ENCODE results near the gene GDI2. TPM values are rescaled to one million over a fixed set of nuclear protein-coding genes. Genes with fewer than 3 reads are reported as not detected.
"Not testable (repeated sequence)": the region's sequence is repeated elsewhere in the genome, so short reads cannot be mapped to it uniquely, and the experiment has no call there.

The GDI2 gene
- total and polyA plus RNA-seq, 7 donors: 178 to 238 (median 203) TPM

DNA sequence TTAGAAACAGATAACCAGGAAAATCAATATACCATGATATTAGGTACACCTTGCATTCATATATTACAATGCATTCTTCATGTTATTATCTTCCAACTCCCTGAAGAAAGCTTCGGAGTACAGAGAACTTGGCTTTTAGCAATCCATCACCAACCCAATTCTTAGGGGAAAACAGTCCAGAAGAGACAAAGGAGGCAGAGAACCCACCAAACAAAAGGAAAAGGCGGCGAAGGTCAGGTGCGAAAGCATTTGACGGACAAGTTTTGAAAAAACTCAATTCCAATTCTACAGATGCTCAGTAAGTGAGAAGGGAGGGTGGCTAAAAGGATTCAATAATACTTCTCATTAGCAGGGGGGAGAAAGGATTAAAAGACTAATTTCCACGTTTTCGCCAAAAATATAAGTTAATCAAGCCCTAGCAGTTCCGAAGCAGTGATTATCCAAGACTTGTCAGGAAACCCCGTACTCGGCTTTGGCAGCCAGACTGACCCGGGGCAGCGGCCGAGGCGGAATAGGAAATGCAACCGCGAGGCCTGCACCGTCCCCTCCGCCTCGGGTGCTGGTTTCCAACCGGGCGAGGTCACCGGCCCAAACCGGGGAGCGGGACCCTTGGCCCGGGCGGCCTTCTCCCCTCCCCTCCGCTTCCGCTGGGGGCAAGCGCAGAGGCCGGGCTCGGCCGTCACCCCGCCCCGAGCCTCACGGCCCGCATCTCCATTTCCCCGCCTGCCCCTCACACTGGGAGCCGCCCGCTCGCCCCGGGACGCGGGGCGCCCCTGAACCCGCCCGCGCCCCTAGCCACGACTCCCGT lies 747 bp downstream of the GDI2 start:
- Histone ChIP-seq H3K27ac (peak overlapping the region; percentile 96 to 99 (median 98)), H3K4me1 (peaks cover 0 to 55% (median 44%) of the 10 kb centered on the region in 4 donors), H3K27me3 (no peaks in the 10 kb centered on the region), H3K36me3 (no peaks in the 10 kb centered on the region), H3K4me3 (peak overlapping the region; percentile 78 to 96 (median 91)), H3K9me3 (no peaks in the 10 kb centered on the region)
- TF ChIP-seq, protein P1, sequence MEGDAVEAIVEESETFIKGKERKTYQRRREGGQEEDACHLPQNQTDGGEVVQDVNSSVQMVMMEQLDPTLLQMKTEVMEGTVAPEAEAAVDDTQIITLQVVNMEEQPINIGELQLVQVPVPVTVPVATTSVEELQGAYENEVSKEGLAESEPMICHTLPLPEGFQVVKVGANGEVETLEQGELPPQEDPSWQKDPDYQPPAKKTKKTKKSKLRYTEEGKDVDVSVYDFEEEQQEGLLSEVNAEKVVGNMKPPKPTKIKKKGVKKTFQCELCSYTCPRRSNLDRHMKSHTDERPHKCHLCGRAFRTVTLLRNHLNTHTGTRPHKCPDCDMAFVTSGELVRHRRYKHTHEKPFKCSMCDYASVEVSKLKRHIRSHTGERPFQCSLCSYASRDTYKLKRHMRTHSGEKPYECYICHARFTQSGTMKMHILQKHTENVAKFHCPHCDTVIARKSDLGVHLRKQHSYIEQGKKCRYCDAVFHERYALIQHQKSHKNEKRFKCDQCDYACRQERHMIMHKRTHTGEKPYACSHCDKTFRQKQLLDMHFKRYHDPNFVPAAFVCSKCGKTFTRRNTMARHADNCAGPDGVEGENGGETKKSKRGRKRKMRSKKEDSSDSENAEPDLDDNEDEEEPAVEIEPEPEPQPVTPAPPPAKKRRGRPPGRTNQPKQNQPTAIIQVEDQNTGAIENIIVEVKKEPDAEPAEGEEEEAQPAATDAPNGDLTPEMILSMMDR (IDR thresholded peaks at IDR 0.05): peak in 1 of 4 experiments; percentile 12
- TF ChIP-seq POLR2AphosphoS5 (IDR thresholded peaks at IDR 0.05): no peak
- peak; percentile 78 for DNase-seq
- intact Hi-C loops (cut with DNase I): loop anchor here (1.0 to 5.0 kb wide), 3 partner anchors 61 to 128 kb away; partner anchors contain the start of genes FBH1 and TASOR2
- 0 to 1% methylated on average over 49 of the region's 49 CpGs for WGBS, 2 donors

DNA sequence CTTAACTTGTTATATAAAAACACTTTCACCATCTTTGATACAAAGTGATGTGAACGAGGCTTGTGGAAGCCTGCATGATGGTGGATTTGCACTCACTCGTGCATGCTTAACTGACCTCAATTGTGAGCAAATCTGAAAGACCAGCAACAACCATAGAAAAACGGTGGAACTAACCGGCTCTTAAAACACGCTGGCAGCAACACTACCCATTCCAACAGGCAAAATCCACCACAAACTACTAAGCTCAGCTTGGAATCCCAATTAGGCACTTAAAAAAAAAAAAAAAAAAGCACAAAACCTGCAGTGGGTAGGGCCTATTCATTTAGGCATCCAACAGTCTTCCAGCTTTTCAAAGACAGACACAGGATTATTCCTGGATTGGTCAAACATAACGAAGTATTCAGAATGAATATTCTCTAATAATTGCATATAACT lies 1.8 kb downstream of the GDI2 start:
- peak overlapping the region in 3 of 4 donors; percentile 89 to 96 (median 93) for H3K4me3 ChIP-seq
- no peak for TF ChIP-seq EP300 (IDR thresholded peaks at IDR 0.05)
- no peak for TF ChIP-seq POLR2A (IDR thresholded peaks at IDR 0.05)
- TF ChIP-seq POLR2AphosphoS5 (IDR thresholded peaks at IDR 0.05): no peak
- TF ChIP-seq, protein P1 (IDR thresholded peaks at IDR 0.05): no peak
- no peaks in the 10 kb centered on the region for H3K36me3 ChIP-seq
- no peak for DNase-seq
- H3K27ac ChIP-seq: peak overlapping the region in 2 of 4 donors; percentile 2 to 99
- no peaks in the 10 kb centered on the region for H3K9me3 ChIP-seq
- peaks cover 0 to 65% (median 49%) of the 10 kb centered on the region in 4 donors for H3K4me1 ChIP-seq
- H3K27me3 ChIP-seq: no peaks in the 10 kb centered on the region
- intact Hi-C loops (cut with DNase I): loop anchor here (5.0 kb wide), 1 partner anchor 81 kb away; the partner anchor contains the start of gene FBH1
- WGBS, 2 donors: 1 to 6% methylated on average over 6 of the region's 6 CpGs

DNA sequence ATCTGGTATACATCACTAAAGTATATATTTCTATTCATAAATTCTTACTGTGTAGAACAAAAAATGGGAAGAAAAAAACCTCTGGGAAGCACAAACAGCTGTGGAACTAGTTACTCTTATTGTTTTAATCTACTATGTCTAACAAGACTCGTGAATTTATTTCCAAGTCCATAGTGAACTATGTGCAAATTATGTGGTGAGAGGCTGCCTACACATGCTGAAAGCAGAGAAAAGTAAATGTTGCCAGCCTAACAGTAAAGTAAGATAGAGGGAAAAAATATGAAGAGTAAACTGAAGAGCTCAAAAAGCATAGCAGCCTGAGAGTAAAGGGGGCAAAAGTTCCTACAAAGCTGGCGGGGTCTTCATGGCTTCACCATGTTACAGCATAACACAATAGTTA lies 3.0 kb downstream of the GDI2 start:
- 48 to 50% methylated on average over 2 of the region's 2 CpGs for WGBS, 2 donors
- intact Hi-C loops (cut with DNase I): loop anchor here (5.0 kb wide), 1 partner anchor 82 kb away; the partner anchor contains the start of gene FBH1
- Histone ChIP-seq H3K36me3 (peaks cover 0 to 4% (median 2%) of the 10 kb centered on the region in 4 donors), H3K4me1 (peaks cover 0 to 73% (median 53%) of the 10 kb centered on the region in 4 donors), H3K27me3 (no peaks in the 10 kb centered on the region), H3K9me3 (no peaks in the 10 kb centered on the region), H3K27ac (no peak overlapping the region), H3K4me3 (no peak overlapping the region)
- DNase-seq: no peak
- TF ChIP-seq POLR2A (IDR thresholded peaks at IDR 0.05) (no peak), EP300 (IDR thresholded peaks at IDR 0.05) (no peak), POLR2AphosphoS5 (IDR thresholded peaks at IDR 0.05) (no peak)
- TF ChIP-seq, protein P1 (IDR thresholded peaks at IDR 0.05): no peak

DNA sequence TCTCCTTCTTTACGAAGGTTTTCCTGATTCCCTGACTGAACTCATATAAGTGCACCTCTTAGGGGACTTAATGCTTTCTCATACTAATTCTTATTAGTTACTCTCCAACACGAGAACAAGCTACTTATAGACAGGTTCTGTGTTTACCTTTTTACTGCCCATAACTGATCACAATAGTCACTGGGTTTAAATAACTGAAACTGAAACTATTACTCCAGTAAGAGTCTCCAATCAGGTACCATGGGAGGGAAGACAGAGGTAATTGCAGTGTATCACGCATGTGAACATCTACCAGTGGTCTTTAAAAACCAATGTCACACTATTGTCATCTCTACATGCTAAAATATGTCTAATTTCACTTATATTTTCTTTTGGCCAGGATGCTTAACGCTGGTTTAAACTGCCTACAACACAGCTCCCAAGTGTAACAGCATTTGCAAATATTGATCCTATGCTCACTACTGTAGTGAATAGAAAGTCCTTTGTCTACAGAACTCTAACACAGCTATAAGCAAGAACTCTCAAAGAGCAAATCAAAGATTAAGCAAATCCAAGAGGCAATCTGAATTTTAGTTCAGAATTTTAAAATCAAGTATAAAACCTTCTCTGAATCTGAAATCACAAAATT lies 3.6 kb downstream of the GDI2 start:
- H3K4me3 ChIP-seq: no peak overlapping the region
- DNase-seq: no peak
- intact Hi-C loops (cut with DNase I): loop anchor here (5.0 kb wide), 1 partner anchor 83 kb away; the partner anchor contains the start of gene FBH1
- peaks cover 0 to 4% (median 2%) of the 10 kb centered on the region in 4 donors for H3K36me3 ChIP-seq
- H3K27me3 ChIP-seq: no peaks in the 10 kb centered on the region
- TF ChIP-seq POLR2AphosphoS5 (IDR thresholded peaks at IDR 0.05) (no peak), POLR2A (IDR thresholded peaks at IDR 0.05) (no peak), EP300 (IDR thresholded peaks at IDR 0.05) (no peak)
- TF ChIP-seq, protein P1 (IDR thresholded peaks at IDR 0.05): no peak
- H3K9me3 ChIP-seq: no peaks in the 10 kb centered on the region
- WGBS, 2 donors: 15 to 44% methylated on average over 4 of the region's 4 CpGs
- H3K4me1 ChIP-seq: peaks cover 0 to 74% (median 52%) of the 10 kb centered on the region in 4 donors
- H3K27ac ChIP-seq: no peak overlapping the region

DNA sequence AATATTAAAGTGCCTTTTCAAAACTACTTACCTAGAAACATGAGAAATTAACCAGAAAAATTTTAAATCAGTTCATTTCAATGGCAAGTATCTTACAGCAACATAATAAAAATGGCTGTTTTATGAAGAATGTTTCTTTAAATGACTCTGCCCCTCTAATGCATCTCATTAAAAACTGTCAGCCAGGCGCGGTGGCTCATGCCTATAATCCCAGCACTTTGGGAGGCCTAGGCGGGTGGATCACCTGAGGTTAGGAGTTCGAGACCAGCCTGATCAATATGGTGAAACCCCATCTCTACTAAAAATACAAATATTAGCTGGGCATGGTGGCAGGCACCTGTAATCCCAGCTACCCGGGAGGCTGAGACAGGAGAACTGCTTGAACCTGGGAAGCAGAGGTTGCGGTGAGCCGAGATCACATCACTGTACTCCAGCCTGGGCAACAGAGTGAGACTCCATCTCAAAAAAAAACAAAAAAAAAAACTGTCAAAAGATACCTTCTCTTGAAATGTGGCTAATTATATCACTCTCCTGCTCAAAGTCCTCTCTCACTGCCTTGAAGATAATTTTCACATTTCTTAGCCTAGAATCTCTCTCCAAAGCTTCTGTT lies 4.3 kb downstream of the GDI2 start:
- H3K4me3 ChIP-seq; DNase-seq; H3K27me3 ChIP-seq; H3K36me3 ChIP-seq; H3K27ac ChIP-seq; H3K9me3 ChIP-seq; intact Hi-C loops (cut with DNase I): not testable (repeated sequence)
- 91 to 93% methylated on average over 7 of the region's 7 CpGs for WGBS, 2 donors
- H3K4me1 ChIP-seq: peaks cover 0 to 72% (median 50%) of the 10 kb centered on the region in 4 donors
